ENCODE results near the gene CD19.
"Not testable (repeated sequence)": the region's sequence is repeated elsewhere in the genome, so short reads cannot be mapped to it uniquely, and the experiment has no call there.

CD19 gene

DNA sequence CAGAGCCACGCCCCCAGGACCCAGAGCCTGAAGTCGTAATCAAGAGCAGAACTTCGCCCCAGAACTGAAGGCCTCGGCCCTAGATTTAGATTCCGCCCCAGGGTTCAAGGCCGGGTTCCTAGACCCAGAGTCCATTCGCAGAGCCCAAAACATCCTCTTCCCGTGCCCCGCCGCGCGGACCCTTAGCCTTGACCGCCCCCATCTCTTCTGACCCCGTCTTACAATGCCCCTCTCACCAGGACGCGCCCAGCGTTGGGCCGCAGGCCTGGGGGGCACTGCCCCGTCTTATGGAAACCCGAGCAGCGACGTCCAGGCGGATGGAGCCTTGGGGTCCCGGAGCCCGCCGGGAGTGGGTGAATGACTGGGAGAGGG, 5.0 kb downstream of the CD19 start:
- DNase-seq (ENCODE audit: low spot score), result no peak

DNA sequence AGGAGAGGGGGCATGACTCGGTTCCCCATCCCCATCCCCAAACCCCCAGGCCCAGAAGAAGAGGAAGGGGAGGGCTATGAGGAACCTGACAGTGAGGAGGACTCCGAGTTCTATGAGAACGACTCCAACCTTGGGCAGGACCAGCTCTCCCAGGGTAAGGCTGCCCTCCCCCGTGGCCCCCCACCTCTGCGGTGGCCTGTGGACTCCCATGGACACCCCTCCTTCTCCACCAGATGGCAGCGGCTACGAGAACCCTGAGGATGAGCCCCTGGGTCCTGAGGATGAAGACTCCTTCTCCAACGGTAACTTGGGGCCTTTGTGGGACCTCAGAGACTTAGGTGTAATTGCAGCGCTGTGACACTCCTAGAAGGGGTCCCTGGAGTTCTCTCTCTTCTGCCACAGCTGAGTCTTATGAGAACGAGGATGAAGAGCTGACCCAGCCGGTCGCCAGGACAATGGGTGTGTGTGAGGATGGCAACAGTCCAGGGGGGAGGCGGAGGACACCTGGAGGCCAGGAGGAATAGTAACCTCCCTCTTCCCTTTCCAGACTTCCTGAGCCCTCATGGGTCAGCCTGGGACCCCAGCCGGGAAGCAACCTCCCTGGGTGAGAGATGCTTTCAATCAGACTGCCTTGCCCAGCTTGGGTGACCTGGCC, 5.6 kb downstream of the CD19 start:
- DNase-seq (ENCODE audit: low spot score), result no peak

DNA sequence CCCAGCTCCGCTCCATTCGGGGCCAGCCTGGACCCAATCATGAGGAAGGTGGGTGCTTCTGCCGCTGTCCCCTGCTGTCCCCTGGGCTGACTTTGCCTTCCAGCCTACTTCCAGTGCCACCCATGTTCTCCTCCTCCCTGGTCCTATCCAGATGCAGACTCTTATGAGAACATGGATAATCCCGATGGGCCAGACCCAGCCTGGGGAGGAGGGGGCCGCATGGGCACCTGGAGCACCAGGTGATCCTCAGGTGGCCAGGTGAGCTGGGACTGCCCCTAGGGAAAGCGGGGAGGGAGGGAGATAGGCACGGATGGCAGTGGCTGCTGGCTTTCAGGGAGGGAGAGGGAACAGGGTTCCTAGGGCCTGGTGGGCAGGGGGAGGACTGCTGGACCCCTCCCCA, 7.0 kb downstream of the CD19 start:
- DNase-seq (ENCODE audit: low spot score), result no peak

DNA sequence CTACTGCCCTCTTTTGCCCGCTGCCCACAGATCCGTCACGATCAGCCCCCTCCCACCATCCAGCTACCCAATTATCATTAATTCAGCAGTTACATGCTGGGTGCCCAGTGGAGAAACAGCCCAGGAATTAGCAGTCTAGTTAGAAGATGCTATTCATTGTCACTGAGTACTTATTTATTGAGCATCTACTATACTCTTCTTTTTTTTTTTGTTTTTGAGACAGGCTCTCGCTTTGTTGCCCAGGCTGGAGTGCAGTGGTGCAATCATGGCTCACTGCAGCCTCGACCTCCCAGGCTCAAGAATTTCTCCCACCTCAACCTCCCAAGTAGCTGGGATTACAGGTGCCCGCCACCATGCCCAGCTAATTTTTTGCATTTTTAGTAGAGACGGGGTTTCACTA, 8.1 kb downstream of the CD19 start:
- not testable (repeated sequence) for DNase-seq (ENCODE audit: low spot score)

DNA sequence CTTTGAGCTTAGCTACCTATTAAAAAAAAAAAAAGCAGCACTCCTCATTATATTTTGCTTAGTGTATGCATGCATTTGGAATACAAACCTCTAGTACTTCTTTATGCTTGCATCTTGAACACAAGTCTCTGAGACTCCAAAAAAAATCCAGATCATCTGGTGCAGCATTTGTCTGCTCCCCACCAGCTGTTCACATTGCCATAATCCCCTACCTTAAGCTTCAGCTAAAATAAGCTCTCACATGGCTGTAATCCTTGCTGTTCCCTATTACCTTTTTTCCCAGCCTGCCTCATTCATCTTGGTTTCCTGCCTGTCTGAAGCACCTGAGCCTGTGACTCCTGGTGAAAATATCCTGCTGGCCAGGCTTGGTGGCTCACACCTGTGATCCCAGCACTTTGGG, 11.5 kb downstream of the CD19 start:
- DNase-seq (ENCODE audit: low spot score), result no peak

DNA sequence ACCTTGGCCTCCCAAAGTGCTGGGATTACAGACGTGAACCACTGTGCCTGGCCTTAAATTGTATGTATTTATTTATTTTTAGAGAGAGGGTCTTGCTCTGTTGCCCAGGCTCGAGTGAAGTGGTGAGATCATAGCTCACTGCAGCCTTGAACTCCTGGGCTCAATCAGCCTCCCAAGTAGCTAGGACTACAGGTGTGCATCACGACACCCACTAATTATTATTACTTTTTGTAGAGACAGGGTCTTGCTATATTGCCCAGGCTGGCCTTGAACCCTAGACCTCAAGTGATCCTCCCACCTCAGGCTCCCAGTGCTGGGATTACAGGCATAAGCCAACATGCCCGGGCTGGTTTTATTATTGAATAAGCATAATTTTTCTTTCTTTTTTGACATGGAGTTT, 14.9 kb downstream of the CD19 start:
- no peak for DNase-seq (ENCODE audit: low spot score)

DNA sequence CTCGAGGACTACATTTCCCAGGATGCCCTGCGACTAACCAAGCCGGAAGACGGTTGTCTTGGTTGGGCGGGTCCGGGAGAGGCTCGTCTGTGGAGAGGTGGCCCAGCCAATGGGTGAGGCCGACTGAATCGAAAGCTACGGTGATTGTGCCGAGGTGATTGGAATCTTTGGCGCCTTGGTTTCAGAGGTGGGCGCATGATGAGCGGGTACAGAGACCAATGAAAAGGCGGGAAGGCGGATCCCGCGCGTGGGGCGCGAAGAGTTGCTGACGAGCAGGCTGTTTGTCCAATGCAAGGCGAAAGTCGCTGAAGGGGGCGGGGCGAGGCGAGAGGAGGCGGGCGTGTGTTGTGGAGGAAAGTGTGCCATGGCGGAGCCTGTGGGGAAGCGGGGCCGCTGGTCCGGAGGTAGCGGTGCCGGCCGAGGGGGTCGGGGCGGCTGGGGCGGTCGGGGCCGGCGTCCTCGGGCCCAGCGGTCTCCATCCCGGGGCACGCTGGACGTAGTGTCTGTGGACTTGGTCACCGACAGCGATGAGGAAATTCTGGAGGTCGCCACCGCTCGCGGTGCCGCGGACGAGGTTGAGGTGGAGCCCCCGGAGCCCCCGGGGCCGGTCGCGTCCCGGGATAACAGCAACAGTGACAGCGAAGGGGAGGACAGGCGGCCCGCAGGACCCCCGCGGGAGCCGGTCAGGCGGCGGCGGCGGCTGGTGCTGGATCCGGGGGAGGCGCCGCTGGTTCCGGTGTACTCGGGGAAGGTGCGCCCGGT, 19.1 kb downstream of the CD19 start, which contains the start of gene NFATC2IP:
NFATC2IP (plus strand) TSS at position 290 of the 762 bp plus-strand sequence; CDS start at position 365, 75 bp downstream.
- peak; percentile 99 for DNase-seq (ENCODE audit: low spot score)

DNA sequence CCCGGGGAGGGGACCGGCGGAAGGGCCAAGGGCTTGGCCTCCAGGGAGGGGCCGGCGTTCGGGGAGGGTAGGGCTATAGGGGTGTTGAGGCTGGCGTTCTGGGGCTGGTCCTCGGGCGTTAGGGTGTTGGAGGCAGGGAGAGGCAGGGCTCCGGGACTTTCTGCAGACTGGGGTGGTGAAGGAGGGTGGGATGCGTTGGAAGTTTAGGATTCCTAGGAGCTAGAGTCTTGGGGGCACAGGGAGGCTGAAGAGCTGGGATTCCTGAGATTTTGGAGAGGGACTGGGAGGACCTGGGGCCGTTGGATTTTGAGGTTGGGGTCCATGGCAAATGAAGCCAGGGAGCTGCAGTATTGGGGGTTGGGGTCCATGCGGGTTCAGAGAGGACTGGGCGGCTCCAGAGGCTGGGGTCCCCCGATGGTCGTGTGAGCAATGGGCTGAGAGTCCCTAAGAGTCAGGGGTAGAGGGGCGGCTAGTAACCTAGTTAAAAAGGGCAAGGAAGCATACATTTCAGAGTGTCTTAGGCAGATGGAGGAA, 19.7 kb downstream of the CD19 start:
- no peak for DNase-seq (ENCODE audit: low spot score)

DNA sequence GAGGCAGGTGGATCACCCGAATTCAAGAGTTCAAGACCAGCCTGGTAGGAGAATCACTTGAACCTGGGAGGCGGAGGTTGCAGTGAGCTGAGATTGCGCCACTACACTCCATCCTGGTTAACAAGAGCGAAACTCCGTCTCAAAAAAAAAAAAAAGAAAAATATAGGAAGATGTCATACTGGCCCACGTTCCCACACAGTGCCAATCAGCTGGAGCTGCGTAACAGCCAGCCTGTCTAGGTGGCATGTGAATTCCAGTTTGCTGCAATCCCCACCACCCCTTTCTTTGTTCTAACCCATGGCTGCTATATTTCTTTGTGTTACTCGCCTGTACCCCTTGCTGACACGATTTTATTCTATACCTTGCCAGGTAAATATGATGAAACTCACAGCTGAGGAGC, 26.4 kb downstream of the CD19 start:
- no peak for DNase-seq (ENCODE audit: low spot score)

DNA sequence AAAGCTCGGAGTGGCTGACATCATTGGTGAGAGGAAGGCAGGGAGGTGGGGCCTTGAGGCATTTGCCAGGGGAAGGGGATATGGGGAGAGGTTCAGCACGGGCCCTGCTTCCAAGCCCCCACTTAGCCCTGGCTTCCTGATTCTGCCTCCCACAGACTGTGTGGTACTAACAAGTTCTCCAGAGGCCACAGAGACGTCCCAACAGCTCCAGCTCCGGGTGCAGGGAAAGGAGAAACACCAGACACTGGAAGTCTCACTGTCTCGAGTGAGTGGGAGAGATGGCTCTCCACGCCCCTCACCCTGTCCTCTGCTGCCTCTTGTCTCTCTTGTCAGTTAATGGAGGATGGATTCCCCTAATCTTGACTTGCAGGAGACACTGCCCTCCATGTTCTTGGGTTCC, 27.1 kb downstream of the CD19 start:
- DNase-seq (ENCODE audit: low spot score), result no peak

DNA sequence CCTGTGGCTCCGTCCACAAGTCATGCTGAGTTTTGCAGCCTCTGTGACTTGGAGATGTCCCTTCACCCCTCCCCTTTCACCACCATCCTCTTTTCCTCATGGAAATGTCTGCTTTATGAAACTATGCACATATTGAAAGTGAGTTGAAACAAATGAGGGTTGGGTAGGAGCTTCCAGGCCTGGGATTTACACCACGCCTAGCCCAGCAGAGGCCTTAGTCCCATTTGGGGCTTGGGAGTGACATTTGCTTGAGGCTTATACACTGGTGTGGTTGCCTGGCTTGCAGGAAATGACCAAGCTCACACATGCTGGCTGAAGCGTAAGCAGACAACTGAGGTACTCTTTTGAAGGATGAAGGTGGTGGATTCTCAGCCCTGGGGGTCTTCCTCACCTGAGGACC, 32.3 kb downstream of the CD19 start:
- DNase-seq (ENCODE audit: low spot score), result no peak

DNA sequence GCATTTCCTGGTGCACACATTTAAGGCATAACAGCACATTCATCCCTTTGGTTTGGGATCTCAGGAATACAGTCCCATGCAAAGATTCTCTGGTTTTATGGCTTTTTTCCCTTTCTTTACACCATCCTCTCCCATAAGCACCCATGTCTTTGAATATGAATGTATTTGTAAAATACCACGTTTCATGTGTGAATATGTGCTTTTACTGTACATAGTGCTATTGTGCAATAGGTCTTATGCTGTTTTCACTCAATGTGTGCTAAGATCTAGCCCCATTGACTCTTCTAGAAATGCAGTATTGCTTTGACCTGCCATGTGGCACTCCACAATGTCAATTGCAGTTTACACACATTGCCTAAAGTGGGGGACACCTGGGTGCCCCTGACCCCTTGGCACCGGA, 32.7 kb downstream of the CD19 start:
- no peak for DNase-seq (ENCODE audit: low spot score)

DNA sequence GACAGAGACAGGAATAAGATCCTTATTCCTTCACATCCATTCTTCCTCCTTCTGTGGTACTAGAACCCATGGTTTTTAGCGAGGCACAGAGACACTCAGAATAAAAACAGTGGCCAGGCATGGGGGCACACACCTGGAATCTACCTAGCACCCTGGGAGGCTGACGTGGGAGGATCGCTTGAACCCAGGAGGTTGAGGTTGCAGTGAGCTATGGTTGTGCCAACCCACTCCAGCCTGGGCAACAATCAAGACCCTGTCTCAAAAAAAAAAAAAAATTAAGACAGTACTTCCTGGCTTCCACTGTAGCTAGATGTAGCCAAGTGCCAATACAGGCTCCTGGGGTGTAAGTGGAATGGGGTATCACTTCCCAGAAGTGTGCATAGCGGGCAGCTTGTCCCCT, 35.4 kb downstream of the CD19 start:
- no peak for DNase-seq (ENCODE audit: low spot score)

DNA sequence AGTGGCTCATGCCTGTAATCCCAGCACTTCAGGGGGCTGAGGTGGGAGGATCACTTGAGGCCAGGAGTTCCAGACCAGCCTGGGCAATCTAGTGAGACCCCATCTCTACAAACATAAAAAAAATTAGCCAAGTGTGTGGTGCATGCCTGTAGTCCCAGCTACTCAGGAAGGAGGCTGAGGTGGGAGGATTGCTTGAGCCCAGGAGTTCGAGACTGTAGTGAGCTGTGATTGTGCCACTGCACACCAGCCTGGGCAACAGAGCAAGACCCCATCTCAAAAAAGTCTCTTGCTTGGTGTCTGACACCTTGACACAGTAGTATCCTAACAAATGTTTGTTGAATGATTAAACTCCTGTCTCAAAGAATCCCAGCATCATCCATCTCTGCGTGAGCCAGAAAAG, 37.9 kb downstream of the CD19 start:
- DNase-seq (ENCODE audit: low spot score), result not testable (repeated sequence)

DNA sequence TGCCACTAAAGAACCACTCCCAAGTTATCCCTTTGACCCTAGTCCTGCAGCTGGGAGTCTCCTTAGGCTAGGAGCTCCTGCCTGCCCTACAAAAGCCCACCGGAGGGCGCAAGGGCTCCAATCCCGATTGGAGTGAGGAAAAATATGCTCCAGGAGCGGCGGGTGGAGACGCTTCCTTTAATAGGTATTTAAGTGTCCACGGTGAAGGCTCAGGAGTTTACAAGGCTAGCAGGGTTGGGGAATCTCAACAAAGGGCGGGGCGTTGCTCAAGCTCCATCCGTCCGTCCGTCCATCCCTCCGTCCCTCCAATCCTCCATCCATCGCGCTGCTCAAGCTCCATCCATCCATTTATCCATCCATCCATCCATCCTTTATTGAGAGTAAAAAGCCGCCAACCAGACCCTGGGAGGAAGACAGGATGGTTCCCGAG, 42.3 kb downstream of the CD19 start:
- DNase-seq (ENCODE audit: low spot score), result peak; percentile 81

DNA sequence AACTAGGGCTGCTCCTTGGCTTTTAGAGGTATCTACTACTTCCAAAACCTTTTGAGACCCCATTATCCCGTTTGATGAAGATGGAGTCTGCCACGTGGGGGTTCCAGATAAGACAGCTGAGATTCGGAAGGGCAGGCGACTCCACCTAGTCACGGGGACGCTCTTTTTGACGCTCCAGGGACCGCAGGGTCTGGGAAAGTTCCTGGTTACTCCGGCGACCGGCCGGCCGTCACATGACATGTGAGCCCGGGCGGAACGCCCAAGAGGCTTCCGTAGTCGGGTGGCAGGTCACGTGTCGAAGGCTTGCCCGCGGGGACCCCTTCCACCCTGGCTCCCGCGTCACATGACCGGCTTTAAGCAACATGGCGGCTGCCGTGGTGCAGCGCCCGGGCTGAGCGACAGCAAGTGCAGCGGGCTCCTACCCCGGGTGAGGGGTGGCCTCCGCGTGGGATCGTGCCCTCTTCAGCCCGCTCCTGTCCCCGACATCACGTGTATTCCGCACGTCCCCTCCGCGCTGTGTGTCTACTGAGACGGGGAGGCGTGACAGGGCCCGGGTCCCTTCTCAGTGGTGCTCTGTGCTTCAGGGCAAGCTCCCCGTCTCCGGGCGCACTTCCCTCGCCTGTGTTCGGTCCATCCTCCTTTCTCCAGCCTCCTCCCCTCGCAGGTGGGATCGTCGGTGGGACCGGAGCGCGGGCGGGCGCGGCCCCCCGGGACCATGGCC, 42.8 kb downstream of the CD19 start, which contains the start of gene SPNS1:
SPNS1 (plus strand) TSS at position 342 of the 721 bp plus-strand sequence; CDS start at position 716, 374 bp downstream.
- peak; percentile 99 for DNase-seq (ENCODE audit: low spot score)

DNA sequence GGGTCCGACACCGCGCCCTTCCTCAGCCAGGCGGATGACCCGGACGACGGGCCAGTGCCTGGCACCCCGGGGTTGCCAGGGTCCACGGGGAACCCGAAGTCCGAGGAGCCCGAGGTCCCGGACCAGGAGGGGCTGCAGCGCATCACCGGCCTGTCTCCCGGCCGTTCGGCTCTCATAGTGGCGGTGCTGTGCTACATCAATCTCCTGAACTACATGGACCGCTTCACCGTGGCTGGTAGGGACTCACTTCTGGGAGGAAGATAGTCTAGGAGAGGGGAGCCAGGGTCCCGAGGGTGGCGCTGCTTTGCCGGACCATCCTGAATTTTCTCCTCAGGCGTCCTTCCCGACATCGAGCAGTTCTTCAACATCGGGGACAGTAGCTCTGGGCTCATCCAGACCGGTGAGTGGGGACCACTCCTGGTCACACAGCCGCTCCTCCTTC, 43.4 kb downstream of the CD19 start:
- DNase-seq (ENCODE audit: low spot score), result peak; percentile 39

DNA sequence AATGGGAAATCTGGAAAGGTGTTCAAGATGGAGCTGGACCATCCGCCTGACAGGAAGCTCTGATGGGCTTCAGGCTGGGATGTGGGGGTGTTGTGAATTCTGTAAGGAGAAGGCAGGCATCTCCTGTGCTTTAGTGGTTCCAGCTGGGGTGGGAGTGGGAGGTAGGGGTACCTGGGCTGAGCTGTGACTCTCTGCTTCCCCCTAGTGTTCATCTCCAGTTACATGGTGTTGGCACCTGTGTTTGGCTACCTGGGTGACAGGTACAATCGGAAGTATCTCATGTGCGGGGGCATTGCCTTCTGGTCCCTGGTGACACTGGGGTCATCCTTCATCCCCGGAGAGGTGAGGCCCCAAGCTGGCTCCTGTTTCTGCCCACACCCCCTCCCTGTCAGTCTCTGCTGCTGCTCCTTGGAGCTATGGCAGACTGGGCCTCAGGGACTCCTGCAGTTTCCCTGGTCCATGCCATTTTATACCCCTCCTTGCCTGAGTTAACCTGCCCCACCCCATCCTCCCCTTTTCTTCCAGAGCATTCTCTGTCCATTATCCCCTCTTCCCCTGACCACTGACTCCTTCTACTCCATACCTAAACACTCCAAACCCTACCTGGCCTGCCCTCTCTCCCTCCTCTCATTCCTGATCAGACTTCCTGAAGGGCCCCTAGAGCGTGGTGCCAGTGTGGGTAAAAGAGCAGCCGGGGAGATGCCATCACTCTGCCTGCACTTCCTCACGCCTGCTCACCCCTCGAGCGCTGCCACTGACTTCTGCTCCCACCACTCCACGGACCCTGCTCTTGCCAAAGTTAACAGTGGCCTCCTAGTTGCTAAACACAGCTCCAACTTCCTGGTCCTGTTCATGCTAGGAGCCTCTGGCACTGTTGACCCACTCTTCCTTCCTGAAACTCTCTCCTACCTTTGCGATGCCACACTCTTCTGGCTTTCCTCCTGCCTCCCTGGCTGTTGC, 46.2 kb downstream of the CD19 start:
- DNase-seq (ENCODE audit: low spot score), result no peak

DNA sequence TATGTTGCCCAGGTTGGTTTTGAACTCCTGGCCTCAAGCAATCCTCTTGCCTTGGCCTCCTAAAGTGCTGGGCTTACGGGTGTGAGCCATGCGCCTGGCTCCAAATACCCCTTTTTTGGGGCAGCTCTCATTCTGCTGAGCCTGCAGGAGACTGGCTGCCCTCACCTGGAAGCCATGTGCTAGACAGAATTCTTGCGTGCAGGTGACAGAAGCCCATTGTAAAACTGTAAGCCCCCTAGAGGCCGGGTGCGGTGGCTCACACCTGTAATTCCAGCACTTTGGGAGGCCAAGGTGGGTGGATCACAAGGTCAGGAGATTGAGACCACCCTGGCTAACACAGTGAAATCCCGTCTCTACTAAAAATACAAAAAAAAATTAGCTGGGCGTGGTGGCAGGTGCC, 48.6 kb downstream of the CD19 start:
- not testable (repeated sequence) for DNase-seq (ENCODE audit: low spot score)

DNA sequence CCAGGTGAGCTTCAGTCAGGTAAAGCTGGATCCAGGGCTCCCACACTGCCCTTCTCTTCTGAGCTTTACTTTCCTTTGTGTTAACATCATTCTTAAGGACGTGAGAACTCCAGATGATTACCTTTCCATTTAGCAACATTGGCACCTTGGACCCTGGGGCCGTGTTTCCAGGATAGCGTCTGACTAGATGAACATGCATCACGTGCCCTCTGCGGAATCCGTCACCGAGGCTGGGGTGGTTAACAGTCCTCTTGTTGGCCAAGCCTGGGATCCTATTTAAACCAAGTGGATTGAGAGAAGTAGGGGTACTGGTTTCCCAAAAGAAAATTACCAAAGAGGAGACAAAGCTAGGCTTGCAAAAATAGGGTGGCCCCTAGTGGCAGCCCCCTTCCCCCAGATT, 49.2 kb downstream of the CD19 start:
- DNase-seq (ENCODE audit: low spot score), result no peak

DNA sequence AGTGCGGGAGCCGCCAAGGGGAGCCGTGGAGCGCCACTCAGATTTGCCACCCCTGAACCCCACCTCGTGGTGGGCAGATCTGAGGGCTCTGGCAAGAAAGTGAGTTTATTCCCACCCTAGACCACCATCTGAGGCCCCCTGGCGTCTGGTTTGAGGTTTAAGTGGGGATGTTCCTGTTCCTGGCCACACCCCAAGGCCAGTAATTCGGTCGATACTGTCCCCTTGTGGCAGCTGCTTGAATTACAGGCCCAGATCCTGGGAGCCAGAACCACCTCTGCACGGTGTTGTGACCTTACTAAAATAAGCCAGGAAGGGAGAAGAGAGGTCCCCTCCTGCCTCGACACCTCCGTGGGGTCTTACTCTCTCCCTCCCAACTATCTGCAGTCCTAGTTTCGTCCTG, 49.7 kb downstream of the CD19 start:
- DNase-seq (ENCODE audit: low spot score), result no peak
